NCI-H1092 treated with DMSO at 0.1 percent for 48 hours (cell line): ENCODE measurements around the gene LTA4H.
"Not testable (repeated sequence)": the region's sequence is repeated elsewhere in the genome, so short reads cannot be mapped to it uniquely, and the experiment has no call there.

Experiments
- DNase-seq: peaks from one replicate; lab custom pipeline; 2025; lab: John Stamatoyannopoulos, UW

The LTA4H gene

GRCh38 chr12:95990136-95990535 is 45.3 kb downstream of the LTA4H start:
- DNase-seq: no peak

GRCh38 chr12:95989504-95990123 is 45.8 kb downstream of the LTA4H start:
- no peak for DNase-seq

- no peak for DNase-seq
These were observed 46.7 kb downstream of the LTA4H start for GRCh38 chr12:95988506-95989275.

GRCh38 chr12:95986635-95987570 is 48.5 kb downstream of the LTA4H start:
- DNase-seq: no peak

- no peak for DNase-seq
These were observed 50.7 kb downstream of the LTA4H start for GRCh38 chr12:95984682-95985081.

GRCh38 chr12:95982602-95983001 is 52.8 kb downstream of the LTA4H start:
- DNase-seq: no peak

GRCh38 chr12:95980437-95980836 is 55.0 kb downstream of the LTA4H start:
- no peak for DNase-seq

GRCh38 chr12:95978774-95979173 is 56.6 kb downstream of the LTA4H start:
- no peak for DNase-seq

GRCh38 chr12:95978351-95978750 is 57.0 kb downstream of the LTA4H start:
- DNase-seq: no peak

GRCh38 chr12:95977764-95978305 is 57.6 kb downstream of the LTA4H start:
- no peak for DNase-seq

GRCh38 chr12:95976416-95976832 is 59.0 kb downstream of the LTA4H start:
- DNase-seq: no peak

- DNase-seq: no peak
These were observed 59.9 kb downstream of the LTA4H start for GRCh38 chr12:95975491-95975890.

GRCh38 chr12:95974358-95974757 is 61.0 kb downstream of the LTA4H start:
- DNase-seq: no peak

- DNase-seq: no peak
These were observed 62.4 kb downstream of the LTA4H start for GRCh38 chr12:95972832-95973456.

- no peak for DNase-seq
These were observed 64.5 kb downstream of the LTA4H start for GRCh38 chr12:95970905-95971304.

- not testable (repeated sequence) for DNase-seq
These were observed 66.3 kb downstream of the LTA4H start for GRCh38 chr12:95969116-95969515.

GRCh38 chr12:95967301-95967700 is 68.1 kb downstream of the LTA4H start:
- no peak for DNase-seq

GRCh38 chr12:95966287-95966870 is 69.0 kb downstream of the LTA4H start:
- DNase-seq: no peak

GRCh38 chr12:95963096-95963495 is 72.3 kb downstream of the LTA4H start:
- DNase-seq: no peak

- no peak for DNase-seq
These were observed 73.2 kb downstream of the LTA4H start for GRCh38 chr12:95962222-95962621.

- DNase-seq: no peak
These were observed 75.1 kb downstream of the LTA4H start for GRCh38 chr12:95960241-95960640.
